ENCODE data around the gene C1orf74. TPM values are rescaled to one million over a fixed set of nuclear protein-coding genes. Genes with fewer than 3 reads are reported as not detected.

Gene C1orf74
- total RNA-seq (1 to 10 TPM; 1.0 to 2.7 (median 1.8) TPM), polyA plus RNA-seq (1 to 10 TPM in 2 of 3 donors, under 1 TPM in 1; 0.96 to 1.6 (median 1.5) TPM)
- long read RNA-seq, donor 1, full-length matches to known transcripts, result 2 of 2 reads
- long read RNA-seq, donor 1, partial matches to known transcripts, result 0 of 2 reads
- long read RNA-seq, donor 1, other reads (novel, unspliced or antisense), result 0 of 2 reads
- long read RNA-seq, donor 2, full-length matches to known transcripts, result 1 of 1 reads
- long read RNA-seq, donor 2, partial matches to known transcripts, result 0 of 1 reads
- long read RNA-seq, donor 2, other reads (novel, unspliced or antisense), result 0 of 1 reads

- Histone ChIP-seq H3K4me3 (peak within 1 kb of the TSS; percentile 35 to 79 (median 48)), H3K9me3 (peaks cover 0 to 4% (median 0%) of the 10 kb centered on the region in 8 donors), H3K27me3 (replicated peaks in 1 of 7) (peaks cover 0 to 9% (median 0%) of the 10 kb centered on the region in 7 donors), H3K27ac (peak within 1 kb of the TSS; percentile 66 to 95 (median 89)), H3K4me1 (peaks cover 8 to 32% (median 16%) of the 10 kb centered on the region in 6 donors), H3K36me3 (peaks cover 0 to 40% (median 9%) of the 10 kb centered on the region in 6 donors)
- intact Hi-C loops (cut with DNase I; ENCODE audit: low total_unique reads), result no loop called here
- 3 to 4% (median 4%) methylated on average over 39 to 48 of the region's 48 CpGs for WGBS, 5 donors
- peak; percentile 96 to 98 (median 97) for TF ChIP-seq POLR2AphosphoS5 (IDR thresholded peaks at IDR 0.05)
- TF ChIP-seq CTCF (IDR thresholded peaks at IDR 0.05 in 8 of 11, conservative IDR thresholded peaks at IDR 0.05 in 3 of 11), result peak in 5 of 11 experiments; percentile 23 to 49 (median 40)
- TF ChIP-seq POLR2A (IDR thresholded peaks at IDR 0.05), result peak; percentile 44 to 58 (median 50)
- peak; percentile 99 for DNase-seq
These were observed at the start of gene C1orf74 for GRCh38 chr1:209784265-209785169. Gene C1orf74 (minus strand): TSS chr1:209784559. CDS start chr1:209783634, 925 bp downstream.

- WGBS, 5 donors, result 94 to 100% (median 100%) methylated on average over 1 of the region's 1 CpG
- H3K27ac ChIP-seq, result no peak overlapping the region
These were observed 47.3 kb upstream of the C1orf74 start for GRCh38 chr1:209831615-209832014.

GRCh38 chr1:209830722-209831121 is 46.4 kb upstream of the C1orf74 start:
- DNase-seq, result no peak
- Histone ChIP-seq H3K4me3 (no peak overlapping the region), H3K27me3 (replicated peaks in 1 of 7) (no peaks in the 10 kb centered on the region), H3K36me3 (peaks cover 10 to 60% (median 46%) of the 10 kb centered on the region in 6 donors), H3K27ac (no peak overlapping the region), H3K4me1 (peaks cover 11 to 42% (median 17%) of the 10 kb centered on the region in 6 donors), H3K9me3 (no peaks in the 10 kb centered on the region)
- TF ChIP-seq POLR2A (IDR thresholded peaks at IDR 0.05) (no peak), POLR2AphosphoS5 (IDR thresholded peaks at IDR 0.05) (no peak), CTCF (IDR thresholded peaks at IDR 0.05 in 8 of 11, conservative IDR thresholded peaks at IDR 0.05 in 3 of 11) (no peak)
- intact Hi-C loops (cut with DNase I; ENCODE audit: low total_unique reads), result no loop called here
- 80 to 90% (median 86%) methylated on average over 3 of the region's 3 CpGs for whole genome bisulfite sequencing, 5 donors

More at GRCh38 chr1:209831615-209832014, 47.3 kb upstream of the C1orf74 start:
- Histone ChIP-seq H3K4me3 (no peak overlapping the region), H3K36me3 (peaks cover 10 to 69% (median 52%) of the 10 kb centered on the region in 6 donors), H3K9me3 (no peaks in the 10 kb centered on the region), H3K4me1 (peaks cover 11 to 42% (median 17%) of the 10 kb centered on the region in 6 donors), H3K27me3 (replicated peaks in 1 of 7) (no peaks in the 10 kb centered on the region)
- TF ChIP-seq POLR2A (IDR thresholded peaks at IDR 0.05) (no peak), POLR2AphosphoS5 (IDR thresholded peaks at IDR 0.05) (no peak), CTCF (IDR thresholded peaks at IDR 0.05 in 8 of 11, conservative IDR thresholded peaks at IDR 0.05 in 3 of 11) (no peak)
- no peak for DNase-seq
- intact Hi-C loops (cut with DNase I; ENCODE audit: low total_unique reads), result no loop called here
